Body of pancreas (tissue), 4 donors: ENCODE data around the gene WWOX. TPM values are rescaled to one million over a fixed set of nuclear protein-coding genes. Genes with fewer than 3 reads are reported as not detected.
A peak's percentile ranks its signal among the peaks of the same experiment; 100 is the strongest.

ENCODE experiments used
- ATAC-seq: fragments of 150-250 bp; one replicate; pipeline ENCODE4 v1.9.1; 2016
- DNase-seq, 4 donors: peaks; one replicate each; pipeline ENCODE4 v3.0.0-alpha.2; 2019
- H3K27ac ChIP-seq, 4 donors: fragments of 200-600 bp; sonication (generic); 1 replicate in 3 of 4; 2 replicates in 1 of 4; pipeline versions ENCODE4 v1.5.1 to v1.6.1; 2016 to 2019; ENCODE audit warnings: mild to moderate bottlenecking in 1 of 4, mixed read lengths in 1 of 4, moderate library complexity in 1 of 4
- H3K27me3 ChIP-seq, 2 donors: fragments of 200-600 bp; sonication (generic); one replicate each; pipeline ENCODE4 v1.6.0; 2016; ENCODE audit warnings: mild to moderate bottlenecking in 1 of 2
- H3K36me3 ChIP-seq, 2 donors: fragments of 200-600 bp; sonication (generic); replicated peaks in 1 of 2; 2 replicates each; pipeline ENCODE4 v1.5.1; 2016; ENCODE audit warnings: low read depth in 2 of 2; ENCODE audit not compliant: insufficient read depth in 1 of 2
- H3K4me1 ChIP-seq: fragments of 200-600 bp; sonication (generic); one replicate; pipeline ENCODE4 v1.6.0; 2016
- H3K4me3 ChIP-seq, 2 donors: fragments of 200-600 bp; sonication (generic); 1 replicate in 1 of 2; 2 replicates in 1 of 2; pipeline ENCODE4 v1.5.1; 2016 to 2019
- H3K9me3 ChIP-seq, 3 donors: fragments of 200-600 bp; sonication (generic); 1 replicate in 2 of 3; 2 replicates in 1 of 3; pipeline ENCODE4 v1.5.1; 2016
- POLR2A ChIP-seq, 3 donors: fragments of 450-650 bp; IDR thresholded peaks; one replicate each; pipeline ENCODE4 v1.6.1; 2016; ENCODE audit warnings: antibody characterized with exemption in 3 of 3, mild to moderate bottlenecking in 2 of 3
- WGBS, 2 donors: methylation state at CpG; one replicate each; pipeline ENCODE4 v1.1.5; 2017; 5-methylcytosine and 5-hydroxymethylcytosine counted together
- intact Hi-C: fragments of 100-400 bp; cut with DNase I; formaldehyde crosslinking; loops from one replicate; pipeline ENCODE4 v1.15.1; 2023
- total RNA-seq, 2 donors: library from RNA; depleted of rRNA; stranded (reverse); fragments of >200 nt; gene quantifications; one replicate each; pipeline ENCODE4 v1.1.0, GENCODE V29; 2016
- TF ChIP-seq, protein P1 (sequence below), 7 experiments: fragments of 450-650 bp in 4 of 7; fragments of 200-600 bp in 3 of 7; sonication (generic) in 3 of 7; IDR thresholded peaks; one replicate each; pipeline ENCODE4 v1.5.1; 2016 to 2019; ENCODE audit warnings: antibody characterized with exemption in 7 of 7

Gene WWOX
- total RNA-seq, 2 donors from 2014 or later = 52.7 to 67.2 TPM

DNA sequence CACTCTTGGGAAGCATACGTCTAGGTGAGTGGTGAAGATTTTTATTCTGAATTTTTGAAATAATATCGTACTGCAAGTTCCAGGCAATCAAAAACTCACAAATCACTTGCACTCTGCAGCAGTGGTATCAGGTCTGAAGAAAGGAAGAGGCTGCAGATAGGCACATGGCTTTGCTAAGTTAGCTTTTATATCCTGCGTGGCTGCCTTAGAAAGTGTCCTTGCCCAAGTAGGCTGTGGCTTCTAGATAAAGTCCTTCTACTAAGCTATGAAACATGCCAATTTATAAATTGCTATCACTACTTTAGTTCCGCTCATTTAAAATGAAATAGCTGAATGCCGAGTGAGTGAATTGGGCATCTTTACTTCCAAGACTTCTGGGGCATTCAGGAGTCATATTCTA lies 17.9 kb downstream of the WWOX start:
- peaks cover 0 to 1% of the 10 kb centered on the region in 2 donors for H3K36me3 ChIP-seq
- H3K4me3 ChIP-seq = no peak overlapping the region
- no peak for ATAC-seq
- no peak for DNase-seq
- WGBS, 2 donors = 74 to 94% methylated on average over 5 of the region's 5 CpGs
- no peaks in the 10 kb centered on the region for H3K27me3 ChIP-seq
- H3K27ac ChIP-seq = no peak overlapping the region
- H3K4me1 ChIP-seq = no peaks in the 10 kb centered on the region
- no peaks in the 10 kb centered on the region for H3K9me3 ChIP-seq
- no peak for TF ChIP-seq POLR2A (IDR thresholded peaks at IDR 0.05)
- TF ChIP-seq, protein P1, sequence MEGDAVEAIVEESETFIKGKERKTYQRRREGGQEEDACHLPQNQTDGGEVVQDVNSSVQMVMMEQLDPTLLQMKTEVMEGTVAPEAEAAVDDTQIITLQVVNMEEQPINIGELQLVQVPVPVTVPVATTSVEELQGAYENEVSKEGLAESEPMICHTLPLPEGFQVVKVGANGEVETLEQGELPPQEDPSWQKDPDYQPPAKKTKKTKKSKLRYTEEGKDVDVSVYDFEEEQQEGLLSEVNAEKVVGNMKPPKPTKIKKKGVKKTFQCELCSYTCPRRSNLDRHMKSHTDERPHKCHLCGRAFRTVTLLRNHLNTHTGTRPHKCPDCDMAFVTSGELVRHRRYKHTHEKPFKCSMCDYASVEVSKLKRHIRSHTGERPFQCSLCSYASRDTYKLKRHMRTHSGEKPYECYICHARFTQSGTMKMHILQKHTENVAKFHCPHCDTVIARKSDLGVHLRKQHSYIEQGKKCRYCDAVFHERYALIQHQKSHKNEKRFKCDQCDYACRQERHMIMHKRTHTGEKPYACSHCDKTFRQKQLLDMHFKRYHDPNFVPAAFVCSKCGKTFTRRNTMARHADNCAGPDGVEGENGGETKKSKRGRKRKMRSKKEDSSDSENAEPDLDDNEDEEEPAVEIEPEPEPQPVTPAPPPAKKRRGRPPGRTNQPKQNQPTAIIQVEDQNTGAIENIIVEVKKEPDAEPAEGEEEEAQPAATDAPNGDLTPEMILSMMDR (IDR thresholded peaks at IDR 0.05) = no peak
- intact Hi-C loops = no loop called here

DNA sequence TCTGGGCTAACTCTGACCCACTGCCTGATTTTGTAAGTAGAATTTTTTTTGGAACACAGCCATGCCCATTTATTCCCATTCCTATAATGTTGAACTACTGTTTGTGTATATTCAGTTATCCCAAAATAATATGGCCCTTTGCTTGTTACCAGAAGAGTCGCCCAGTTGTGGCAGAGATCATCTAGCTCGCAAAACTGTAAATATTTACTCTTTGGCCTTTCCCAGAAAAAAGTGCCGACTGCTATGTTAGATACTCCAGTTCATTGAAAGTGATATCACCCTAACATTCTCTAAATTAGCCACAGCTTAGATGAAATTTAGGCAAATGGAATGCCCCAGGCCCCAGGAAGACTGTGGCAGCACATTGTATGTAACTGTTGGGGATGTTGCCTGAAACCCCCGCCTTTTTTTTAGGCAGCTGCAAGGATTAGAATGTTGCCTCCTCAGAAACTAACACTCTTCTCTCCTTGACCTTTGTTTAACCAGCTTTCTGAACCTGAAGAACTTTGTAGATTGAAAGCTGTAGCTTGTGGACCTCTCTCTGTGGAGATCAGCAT lies 19.1 kb downstream of the WWOX start:
- H3K9me3 ChIP-seq = no peaks in the 10 kb centered on the region
- H3K27ac ChIP-seq = no peak overlapping the region
- no peak for ATAC-seq
- no peak for TF ChIP-seq POLR2A (IDR thresholded peaks at IDR 0.05)
- TF ChIP-seq, protein P1 (IDR thresholded peaks at IDR 0.05) = no peak
- peaks cover 0 to 1% of the 10 kb centered on the region in 2 donors for H3K36me3 ChIP-seq
- WGBS, 2 donors = 40 to 55% methylated on average over 3 to 4 of the region's 4 CpGs
- no peak overlapping the region for H3K4me3 ChIP-seq
- no peaks in the 10 kb centered on the region for H3K27me3 ChIP-seq
- intact Hi-C loops = no loop called here
- no peaks in the 10 kb centered on the region for H3K4me1 ChIP-seq
- no peak for DNase-seq

DNA sequence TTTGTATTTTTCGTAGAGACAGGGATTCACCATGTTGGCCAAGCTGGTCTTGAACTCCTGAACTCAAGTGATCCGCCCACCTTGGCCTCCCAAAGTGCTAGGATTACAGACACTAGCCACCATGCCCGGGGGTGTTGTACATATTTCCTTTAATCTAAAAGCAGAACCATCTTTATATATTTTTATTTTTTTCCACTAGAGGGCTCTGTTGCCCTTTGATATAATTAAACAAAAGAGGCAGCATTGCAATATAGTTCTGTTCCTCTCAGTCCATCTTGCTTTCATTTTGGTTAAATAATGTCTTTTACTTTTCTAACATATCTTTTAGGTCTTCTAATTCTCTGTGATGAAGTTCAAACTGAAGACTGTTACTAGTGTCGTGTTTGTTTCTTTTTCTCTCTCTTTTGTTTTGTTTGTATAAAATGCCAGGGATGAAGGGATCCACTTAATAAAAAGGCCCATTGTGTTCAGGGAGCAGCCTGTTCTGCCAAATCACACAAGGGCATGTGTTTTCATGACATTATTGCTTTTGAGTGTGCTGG lies 23.4 kb downstream of the WWOX start:
- intact Hi-C loops = loop anchor here (10.0 kb wide), 1 partner anchor 112 kb away; no protein-coding TSS in a partner anchor
- H3K36me3 ChIP-seq = peaks cover 0 to 1% of the 10 kb centered on the region in 2 donors
- WGBS, 2 donors = 6 to 14% methylated on average over 4 of the region's 4 CpGs
- H3K4me1 ChIP-seq = no peaks in the 10 kb centered on the region
- TF ChIP-seq POLR2A (IDR thresholded peaks at IDR 0.05) = no peak
- TF ChIP-seq, protein P1 (IDR thresholded peaks at IDR 0.05) = peak in 6 of 7 experiments; percentile 42 to 68 (median 62)
- peak overlapping the region in 3 of 4 donors; percentile 20 to 70 (median 32) for H3K27ac ChIP-seq
- DNase-seq (peak in 2 of 4 donors; percentile 22 to 24), ATAC-seq (peak; percentile 76)
- no peak overlapping the region for H3K4me3 ChIP-seq
- no peaks in the 10 kb centered on the region for H3K9me3 ChIP-seq
- no peaks in the 10 kb centered on the region for H3K27me3 ChIP-seq

DNA sequence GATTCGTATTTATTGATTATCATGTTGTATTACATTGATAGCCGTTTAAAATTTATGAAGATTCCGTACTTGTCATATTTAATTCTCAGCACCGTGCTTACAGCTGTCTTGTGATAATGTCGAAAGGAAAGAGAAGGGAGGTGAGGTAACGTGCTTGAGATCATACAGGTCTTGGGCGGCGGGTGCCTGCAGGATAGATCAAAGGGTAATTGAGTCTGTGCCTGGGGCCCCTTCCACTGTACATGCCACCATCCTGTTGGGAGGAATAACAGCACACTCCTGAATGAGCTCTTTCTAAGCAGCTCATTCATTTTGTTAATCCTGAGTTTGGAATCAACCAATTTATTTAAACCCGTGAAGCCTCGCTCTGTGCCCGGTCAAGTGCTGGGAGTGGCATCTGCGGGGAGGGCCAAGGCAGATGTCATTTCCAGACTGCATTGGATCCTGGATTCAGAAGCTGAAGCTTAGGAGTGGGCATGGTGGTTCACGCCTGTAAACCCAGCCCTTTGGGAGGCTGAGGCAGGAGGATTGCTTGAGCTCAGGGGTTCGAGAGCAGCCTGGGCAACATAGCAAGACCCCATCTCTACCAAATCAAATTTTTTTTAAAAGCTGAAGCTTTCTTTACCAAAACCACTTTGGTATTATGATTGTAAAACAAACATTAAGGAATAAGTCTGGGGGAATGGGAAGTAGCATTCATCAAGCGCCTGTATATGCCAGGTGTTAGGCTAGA lies 25.8 kb downstream of the WWOX start:
- H3K4me3 ChIP-seq = no peak overlapping the region
- peaks cover 0 to 1% of the 10 kb centered on the region in 2 donors for H3K36me3 ChIP-seq
- no peak overlapping the region for H3K27ac ChIP-seq
- WGBS, 2 donors = 94% methylated on average over 15 of the region's 15 CpGs
- no peaks in the 10 kb centered on the region for H3K27me3 ChIP-seq
- DNase-seq = no peak
- TF ChIP-seq, protein P1 (IDR thresholded peaks at IDR 0.05) = no peak
- no peak for TF ChIP-seq POLR2A (IDR thresholded peaks at IDR 0.05)
- no peaks in the 10 kb centered on the region for H3K9me3 ChIP-seq
- ATAC-seq = no peak
- intact Hi-C loops = loop anchor here (10.0 kb wide), 1 partner anchor 110 kb away; no protein-coding TSS in a partner anchor
- H3K4me1 ChIP-seq = peaks cover under 1% of the 10 kb centered on the region
